ACHN (cell line): ENCODE data around the gene SPAG9.

Source experiments
- DNase-seq: peaks from one replicate; pipeline ENCODE4 v3.0.0-alpha.2; 2015
- in situ Hi-C: cut with HindIII; loops from 2 replicates; pipeline ENCODE4 v1.10.0; 2017; ENCODE audit warnings: low sequenced_read_pairs, low pct_ligation_motif_present, low pct_unique_long_range_greater_than_20kb

The SPAG9 gene

GRCh38 chr17:50934672-50935220, 185.9 kb downstream of the SPAG9 start:
- in situ Hi-C loops: no loop called here
- DNase-seq: no peak

GRCh38 chr17:50934161-50934560, 186.5 kb downstream of the SPAG9 start:
- DNase-seq: no peak
- in situ Hi-C loops: no loop called here

- peak; percentile 66 for DNase-seq
- in situ Hi-C loops: no loop called here
Measured at GRCh38 chr17:50931144-50931908, 189.3 kb downstream of the SPAG9 start.

- DNase-seq: no peak
- in situ Hi-C loops: no loop called here
Measured at GRCh38 chr17:50928646-50929045, 192.0 kb downstream of the SPAG9 start.

GRCh38 chr17:50927287-50927686, 193.4 kb downstream of the SPAG9 start:
- in situ Hi-C loops: no loop called here
- no peak for DNase-seq

- DNase-seq: no peak
- in situ Hi-C loops: no loop called here
Measured at GRCh38 chr17:50926523-50926922, 194.1 kb downstream of the SPAG9 start.

- in situ Hi-C loops: no loop called here
- DNase-seq: no peak
Measured at GRCh38 chr17:50925296-50925891, 195.3 kb downstream of the SPAG9 start.

- in situ Hi-C loops: no loop called here
- no peak for DNase-seq
Measured at GRCh38 chr17:50924800-50925199, 195.9 kb downstream of the SPAG9 start.

- in situ Hi-C loops: no loop called here
- no peak for DNase-seq
Measured at GRCh38 chr17:50924300-50924699, 196.4 kb downstream of the SPAG9 start.

- DNase-seq: no peak
- in situ Hi-C loops: no loop called here
Measured at GRCh38 chr17:50923611-50924010, 197.1 kb downstream of the SPAG9 start.

GRCh38 chr17:50922721-50923405, 197.8 kb downstream of the SPAG9 start:
- in situ Hi-C loops: no loop called here
- DNase-seq: no peak

GRCh38 chr17:50922107-50922506, 198.6 kb downstream of the SPAG9 start:
- DNase-seq: peak; percentile 56

GRCh38 chr17:50920891-50921586, 199.6 kb downstream of the SPAG9 start:
- no peak for DNase-seq
- in situ Hi-C loops: no loop called here

More at GRCh38 chr17:50922107-50922506, 198.6 kb downstream of the SPAG9 start:
- in situ Hi-C loops: no loop called here

- DNase-seq: no peak
- in situ Hi-C loops: no loop called here
Measured at GRCh38 chr17:50920041-50920410, 200.6 kb downstream of the SPAG9 start.

GRCh38 chr17:50919321-50920040, 201.2 kb downstream of the SPAG9 start:
- in situ Hi-C loops: no loop called here
- DNase-seq: peak; percentile 88

GRCh38 chr17:50918933-50919296, 201.8 kb downstream of the SPAG9 start:
- in situ Hi-C loops: no loop called here

GRCh38 chr17:50918071-50918932, 202.4 kb downstream of the SPAG9 start:
- in situ Hi-C loops: no loop called here

More at GRCh38 chr17:50918933-50919296, 201.8 kb downstream of the SPAG9 start:
- no peak for DNase-seq

GRCh38 chr17:50917418-50917743, 203.3 kb downstream of the SPAG9 start:
- DNase-seq: no peak
- in situ Hi-C loops: no loop called here

More at GRCh38 chr17:50918071-50918932, 202.4 kb downstream of the SPAG9 start:
- DNase-seq: no peak
